GM12873 (cell line): ENCODE results near the gene FGB.

Experiments used
- CTCF ChIP-seq: IDR thresholded peaks from 2 replicates; pipeline ENCODE4 v1.5.1; 2012; ENCODE audit warnings: low read depth, mild to moderate bottlenecking, moderate library complexity, low read length, control low read depth; ENCODE audit not compliant: insufficient read depth; ENCODE audit errors: missing control alignments

FGB gene

GRCh38 chr4:154579927-154580326, 17.1 kb downstream of the FGB start:
- no peak for TF ChIP-seq CTCF

- no peak for TF ChIP-seq CTCF
These were observed 19.9 kb downstream of the FGB start for GRCh38 chr4:154582723-154583122.

- no peak for TF ChIP-seq CTCF
These were observed 20.4 kb downstream of the FGB start for GRCh38 chr4:154583230-154583629.

GRCh38 chr4:154583677-154584076, 20.9 kb downstream of the FGB start:
- no peak for TF ChIP-seq CTCF

- TF ChIP-seq CTCF, result no peak
These were observed 21.4 kb downstream of the FGB start for GRCh38 chr4:154584259-154584658.

GRCh38 chr4:154585369-154586018, 22.7 kb downstream of the FGB start:
- no peak for TF ChIP-seq CTCF

GRCh38 chr4:154586296-154587033, 23.7 kb downstream of the FGB start:
- no peak for TF ChIP-seq CTCF
